KG1 (cell line): ENCODE data around the gene TIE1.

Experiments used
- DNase-seq: peaks from one replicate; lab custom pipeline; 2025; lab: John Stamatoyannopoulos, UW

TIE1 gene

GRCh38 chr1:43312663-43313515 lies 12.1 kb downstream of the TIE1 start:
- no peak for DNase-seq

GRCh38 chr1:43313771-43314170 lies 13.0 kb downstream of the TIE1 start:
- DNase-seq, result no peak

GRCh38 chr1:43314233-43314632 lies 13.5 kb downstream of the TIE1 start:
- no peak for DNase-seq

- no peak for DNase-seq
Measured at GRCh38 chr1:43315481-43315880, 14.7 kb downstream of the TIE1 start.

- DNase-seq, result no peak
Measured at GRCh38 chr1:43315963-43316737, 15.4 kb downstream of the TIE1 start.

- no peak for DNase-seq
Measured at GRCh38 chr1:43316738-43317520, 16.1 kb downstream of the TIE1 start.

GRCh38 chr1:43317817-43318471 lies 17.2 kb downstream of the TIE1 start:
- DNase-seq, result no peak

GRCh38 chr1:43318831-43319230 lies 18.0 kb downstream of the TIE1 start:
- no peak for DNase-seq

- no peak for DNase-seq
Measured at GRCh38 chr1:43319288-43319687, 18.5 kb downstream of the TIE1 start.

- DNase-seq, result no peak
Measured at GRCh38 chr1:43319766-43320165, 19.0 kb downstream of the TIE1 start.

- DNase-seq, result no peak
Measured at GRCh38 chr1:43321331-43321891, 20.6 kb downstream of the TIE1 start.

GRCh38 chr1:43322506-43322905 lies 21.7 kb downstream of the TIE1 start:
- no peak for DNase-seq

- no peak for DNase-seq
Measured at GRCh38 chr1:43324810-43325209, 24.0 kb downstream of the TIE1 start.

GRCh38 chr1:43325381-43325780 lies 24.6 kb downstream of the TIE1 start:
- no peak for DNase-seq

GRCh38 chr1:43327549-43328292 lies 26.9 kb downstream of the TIE1 start:
- no peak for DNase-seq

- DNase-seq, result no peak
Measured at GRCh38 chr1:43329995-43330751, 29.4 kb downstream of the TIE1 start.

GRCh38 chr1:43331688-43332087 lies 30.9 kb downstream of the TIE1 start:
- DNase-seq, result no peak

GRCh38 chr1:43334453-43335205 lies 33.8 kb downstream of the TIE1 start:
- DNase-seq, result no peak

GRCh38 chr1:43337588-43337987 lies 36.8 kb downstream of the TIE1 start, which contains the start of gene MPL:
Gene MPL, plus strand, starts transcription at chr1:43337818. Its CDS starts 31 bp downstream, at chr1:43337849.
- no peak for DNase-seq
